ENCODE data around the gene RGL3.
A peak's percentile ranks its signal among the peaks of the same experiment; 100 is the strongest.
"Not testable (repeated sequence)": the region's sequence is repeated elsewhere in the genome, so short reads cannot be mapped to it uniquely, and the experiment has no call there.

Gene RGL3

DNA sequence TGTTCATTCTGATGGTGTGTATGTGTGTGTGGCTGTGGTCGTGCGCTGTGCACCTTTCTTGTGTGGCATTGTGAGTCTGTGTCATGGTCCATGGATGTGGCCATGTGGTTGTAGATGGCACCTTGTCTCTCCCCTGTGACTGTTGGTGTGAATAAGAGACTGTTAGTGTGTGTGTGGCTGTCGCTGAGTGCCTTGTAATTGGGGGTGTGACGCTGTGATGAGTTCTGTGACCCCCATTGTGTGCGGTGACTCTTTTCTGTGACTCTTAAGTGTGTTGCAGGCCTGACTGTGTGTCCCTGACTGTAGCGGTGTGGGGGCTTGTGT, 63.1 kb downstream of the RGL3 start:
- no peak for DNase-seq

- DNase-seq, result peak; percentile 42
Observed at GRCh38 chr19:11355160-11356073, 63.7 kb downstream of the RGL3 start, which contains the start of gene PLPPR2. Gene PLPPR2 (plus strand): TSS chr19:11355432. CDS start chr19:11357674, 2,242 bp downstream.

- DNase-seq, result not testable (repeated sequence)
Observed at GRCh38 chr19:11354102-11354501, 65.0 kb downstream of the RGL3 start.

- no peak for DNase-seq
Observed at GRCh38 chr19:11349171-11349570, 69.9 kb downstream of the RGL3 start.

GRCh38 chr19:11347546-11348039, 71.5 kb downstream of the RGL3 start:
- DNase-seq, result no peak

- peak; percentile 88 for DNase-seq
Observed at GRCh38 chr19:11346104-11346940, 72.8 kb downstream of the RGL3 start, which contains the start of the genes CCDC159 and TMEM205. Gene CCDC159 (plus strand): TSS chr19:11346519. CDS start chr19:11346607, 88 bp downstream. Gene TMEM205 (minus strand): TSS chr19:11346268. CDS start chr19:11345619, 649 bp downstream.

DNA sequence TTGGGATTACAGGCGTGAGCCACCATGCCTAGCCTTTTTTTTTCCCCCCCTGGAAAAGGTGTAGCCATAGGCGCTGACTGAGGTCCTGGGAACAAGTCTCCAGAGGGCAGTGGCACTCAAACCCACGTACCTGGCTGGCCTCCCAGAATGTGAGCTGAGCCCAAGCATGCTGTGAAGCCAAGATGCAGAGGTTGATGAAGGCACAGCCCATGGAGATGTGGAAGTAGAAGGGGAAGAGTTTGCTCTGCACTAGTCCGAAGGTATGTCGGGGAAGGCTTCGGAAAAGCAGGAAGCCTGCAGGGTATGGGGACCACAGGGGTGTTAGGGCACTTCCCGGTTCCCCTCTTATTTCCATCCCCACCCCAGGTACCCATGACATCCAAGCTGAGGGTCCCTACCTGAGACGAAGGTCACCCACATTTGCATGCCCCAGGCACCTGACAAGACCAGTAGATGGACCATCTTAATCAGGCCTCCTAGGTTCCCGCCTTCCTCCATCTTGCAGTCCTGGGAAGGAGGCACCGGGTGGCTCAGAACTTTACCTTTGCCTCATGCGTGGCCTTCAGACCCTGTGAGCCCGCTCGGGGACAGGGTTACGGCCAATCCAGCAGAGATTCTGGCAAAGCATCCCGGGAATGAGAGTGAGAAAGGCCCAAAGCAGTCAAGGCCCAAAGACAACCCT, 73.9 kb downstream of the RGL3 start:
- no peak for DNase-seq

Data from NCI-H526 treated with DMSO at 0.1 percent for 48 hours (cell line).